Keratinocyte (primary cell): Measurements from ENCODE around the gene CDKN1C.

Experiments
- CTCF ChIP-seq, 3 experiments: IDR thresholded peaks in 1 of 3; conservative IDR thresholded peaks in 1 of 3; optimal IDR thresholded peaks in 1 of 3; 2 replicates in 2 of 3; 3 replicates in 1 of 3; pipeline versions ENCODE3 to v1.5.1; 2011; ENCODE audit warnings: low read length in 3 of 3, mild to moderate bottlenecking in 3 of 3, moderate library complexity in 2 of 3, control low read depth in 1 of 3, inconsistent platforms in 1 of 3; ENCODE audit not compliant: insufficient read depth in 2 of 3; ENCODE audit errors: extremely low read depth in 1 of 3
- EZH2 ChIP-seq: IDR thresholded peaks from one replicate; pipeline ENCODE4 v1.6.1; 2012; ENCODE audit warnings: inconsistent platforms, mild to moderate bottlenecking, low read length, moderate library complexity

DNA sequence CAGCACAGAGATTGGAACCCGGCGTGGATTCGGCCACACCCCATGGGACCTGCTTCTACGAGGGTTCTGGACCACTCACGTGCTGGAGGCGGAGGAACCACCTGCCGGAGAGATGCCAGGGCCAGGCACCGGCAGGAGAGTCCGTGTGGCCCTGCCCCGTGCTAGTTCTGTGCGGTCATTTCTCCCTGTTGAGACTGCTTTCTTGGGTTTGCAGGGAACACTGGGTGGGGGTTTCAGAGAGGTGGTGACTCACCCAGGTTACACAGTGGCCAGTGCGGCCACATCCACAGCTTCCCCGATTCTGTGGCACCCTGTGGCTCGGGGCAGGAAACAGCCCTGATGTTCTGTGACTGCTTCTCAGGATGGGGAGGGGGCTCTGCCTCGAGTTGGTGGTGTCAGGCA is 47.3 kb upstream of the CDKN1C start:
- TF ChIP-seq EZH2 (no peak), CTCF (optimal IDR thresholded peaks at IDR 0.05 in 1 of 3, IDR thresholded peaks at IDR 0.05 in 1 of 3, conservative IDR thresholded peaks at IDR 0.05 in 1 of 3; ENCODE audit: extremely low read depth in 1 of 3, insufficient read depth in 2 of 3, low read length in 3 of 3) (no peak)
